Measurements from ENCODE around the gene EDN2. TPM values are rescaled to one million over a fixed set of nuclear protein-coding genes. Genes with fewer than 3 reads are reported as not detected.
A peak's percentile ranks its signal among the peaks of the same experiment; 100 is the strongest.

The EDN2 gene
- total and polyA plus RNA-seq, 2 donors from 2014 or later = 2.3 to 2.9 TPM

DNA sequence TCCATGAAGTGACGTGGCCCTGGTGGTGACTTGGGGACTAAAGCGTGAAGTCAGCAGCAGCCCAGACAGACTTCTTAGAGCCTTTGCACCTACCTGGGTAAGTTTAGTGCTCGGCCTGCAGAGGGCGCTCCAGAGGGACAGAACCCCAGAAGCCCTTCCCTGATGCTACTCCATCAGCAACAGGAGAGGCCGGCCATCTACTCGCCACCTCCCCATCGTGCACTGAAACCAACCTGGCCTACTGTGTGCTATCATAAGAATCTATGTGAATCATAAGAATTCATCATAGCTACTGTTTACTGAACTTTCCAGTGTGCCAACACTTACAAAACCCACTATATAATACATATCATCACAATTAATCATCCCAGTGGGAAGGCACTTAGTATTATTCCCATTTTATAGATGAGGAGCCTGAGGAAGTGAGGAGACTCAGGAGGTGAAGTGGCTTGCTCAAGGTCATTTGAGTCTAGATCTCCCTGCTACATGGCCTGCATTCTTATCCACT, 7.9 kb upstream of the EDN2 start:
- Histone ChIP-seq H3K9ac (ENCODE audit: low read length in 3 of 3) (no peak overlapping the region), H3K27ac (ENCODE audit: low read depth in 2 of 2, low read length in 2 of 2) (no peak overlapping the region), H3K36me3 (ENCODE audit: control insufficient read depth in 2 of 3, insufficient read depth in 3 of 3, low read length in 3 of 3) (no peaks in the 10 kb centered on the region), H3K4me3 (ENCODE audit: low read length in 3 of 3) (no peak overlapping the region), H3K4me1 (ENCODE audit: control insufficient read depth in 2 of 3, insufficient read depth in 2 of 3, low read depth in 1 of 3, low read length in 3 of 3) (peaks cover 0 to 22% (median 11%) of the 10 kb centered on the region in 3 donors), H3K9me3 (ENCODE audit: control insufficient read depth in 2 of 3, insufficient read depth in 1 of 3, low read length in 3 of 3) (no peaks in the 10 kb centered on the region), H3K27me3 (ENCODE audit: control insufficient read depth, insufficient read depth, low read length) (no peaks in the 10 kb centered on the region)
- DNase-seq (peak in 1 of 5 donors; percentile 52), FAIRE-seq (no peak)
- intact Hi-C loops (cut with DNase I) = no loop called here
- TF ChIP-seq, protein P1, sequence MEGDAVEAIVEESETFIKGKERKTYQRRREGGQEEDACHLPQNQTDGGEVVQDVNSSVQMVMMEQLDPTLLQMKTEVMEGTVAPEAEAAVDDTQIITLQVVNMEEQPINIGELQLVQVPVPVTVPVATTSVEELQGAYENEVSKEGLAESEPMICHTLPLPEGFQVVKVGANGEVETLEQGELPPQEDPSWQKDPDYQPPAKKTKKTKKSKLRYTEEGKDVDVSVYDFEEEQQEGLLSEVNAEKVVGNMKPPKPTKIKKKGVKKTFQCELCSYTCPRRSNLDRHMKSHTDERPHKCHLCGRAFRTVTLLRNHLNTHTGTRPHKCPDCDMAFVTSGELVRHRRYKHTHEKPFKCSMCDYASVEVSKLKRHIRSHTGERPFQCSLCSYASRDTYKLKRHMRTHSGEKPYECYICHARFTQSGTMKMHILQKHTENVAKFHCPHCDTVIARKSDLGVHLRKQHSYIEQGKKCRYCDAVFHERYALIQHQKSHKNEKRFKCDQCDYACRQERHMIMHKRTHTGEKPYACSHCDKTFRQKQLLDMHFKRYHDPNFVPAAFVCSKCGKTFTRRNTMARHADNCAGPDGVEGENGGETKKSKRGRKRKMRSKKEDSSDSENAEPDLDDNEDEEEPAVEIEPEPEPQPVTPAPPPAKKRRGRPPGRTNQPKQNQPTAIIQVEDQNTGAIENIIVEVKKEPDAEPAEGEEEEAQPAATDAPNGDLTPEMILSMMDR (IDR thresholded peaks at IDR 0.05; ENCODE audit: borderline replicate concordance, extremely low read depth, insufficient read depth) = peak; percentile 30

DNA sequence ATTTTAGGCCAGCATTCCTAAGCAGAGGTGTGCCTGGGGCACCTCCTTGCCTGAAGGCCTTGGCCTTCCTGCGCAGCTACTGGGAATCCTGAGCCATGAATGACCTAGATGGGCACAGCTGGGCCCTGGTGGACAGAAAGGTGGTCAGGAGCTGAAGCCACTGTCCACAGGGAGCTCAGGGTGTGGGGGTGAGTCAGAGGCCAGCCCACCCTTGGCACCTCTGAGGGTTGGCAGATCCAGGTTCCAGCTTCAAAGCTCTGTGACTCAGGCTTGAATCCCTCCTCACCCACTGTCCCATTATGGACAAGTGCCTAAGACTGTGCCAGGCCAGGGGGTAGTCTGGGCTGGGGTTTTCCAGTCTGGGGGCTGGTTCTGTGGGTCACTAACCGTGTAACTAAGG, 6.4 kb upstream of the EDN2 start:
- Histone ChIP-seq H3K4me1 (ENCODE audit: control insufficient read depth in 2 of 3, insufficient read depth in 2 of 3, low read depth in 1 of 3, low read length in 3 of 3) (peaks cover 2 to 19% (median 10%) of the 10 kb centered on the region in 3 donors), H3K4me3 (ENCODE audit: low read length in 3 of 3) (no peak overlapping the region), H3K9me3 (ENCODE audit: control insufficient read depth in 2 of 3, insufficient read depth in 1 of 3, low read length in 3 of 3) (no peaks in the 10 kb centered on the region), H3K9ac (ENCODE audit: low read length in 3 of 3) (no peak overlapping the region), H3K27me3 (ENCODE audit: control insufficient read depth, insufficient read depth, low read length) (no peaks in the 10 kb centered on the region), H3K36me3 (ENCODE audit: control insufficient read depth in 2 of 3, insufficient read depth in 3 of 3, low read length in 3 of 3) (no peaks in the 10 kb centered on the region), H3K27ac (ENCODE audit: low read depth in 2 of 2, low read length in 2 of 2) (no peak overlapping the region)
- peak in 1 of 5 donors; percentile 53 for DNase-seq
- TF ChIP-seq, protein P1 (IDR thresholded peaks at IDR 0.05; ENCODE audit: borderline replicate concordance, extremely low read depth, insufficient read depth) = no peak
- intact Hi-C loops (cut with DNase I) = no loop called here
- no peak for FAIRE-seq

DNA sequence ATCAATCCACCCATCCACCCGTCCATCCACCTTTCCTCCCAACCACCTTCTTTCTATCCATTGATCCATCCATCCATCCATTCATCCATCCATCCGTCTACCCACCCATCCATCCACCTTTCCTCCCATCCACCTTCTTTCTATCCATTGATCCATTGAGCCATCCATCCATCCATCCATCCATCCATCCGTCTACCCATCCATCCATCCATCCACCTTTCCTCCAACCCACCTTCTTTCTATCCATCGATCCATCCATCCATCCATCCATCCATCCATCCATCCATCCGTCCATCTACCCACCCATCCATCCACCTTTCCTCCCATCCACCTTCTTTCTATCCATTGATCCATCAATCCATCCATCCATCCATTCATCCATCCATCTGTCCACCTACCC, 5.1 kb upstream of the EDN2 start:
- Histone ChIP-seq H3K27me3 (ENCODE audit: control insufficient read depth, insufficient read depth, low read length) (no peaks in the 10 kb centered on the region), H3K4me3 (ENCODE audit: low read length in 3 of 3) (no peak overlapping the region), H3K4me1 (ENCODE audit: control insufficient read depth in 2 of 3, insufficient read depth in 2 of 3, low read depth in 1 of 3, low read length in 3 of 3) (peaks cover 4 to 23% (median 17%) of the 10 kb centered on the region in 3 donors), H3K36me3 (ENCODE audit: control insufficient read depth in 2 of 3, insufficient read depth in 3 of 3, low read length in 3 of 3) (no peaks in the 10 kb centered on the region), H3K9me3 (ENCODE audit: control insufficient read depth in 2 of 3, insufficient read depth in 1 of 3, low read length in 3 of 3) (no peaks in the 10 kb centered on the region), H3K27ac (ENCODE audit: low read depth in 2 of 2, low read length in 2 of 2) (no peak overlapping the region), H3K9ac (ENCODE audit: low read length in 3 of 3) (no peak overlapping the region)
- no peak for DNase-seq
- TF ChIP-seq, protein P1 (IDR thresholded peaks at IDR 0.05; ENCODE audit: borderline replicate concordance, extremely low read depth, insufficient read depth) = no peak
- no peak for FAIRE-seq
- intact Hi-C loops (cut with DNase I) = no loop called here
